ENCODE data around the gene SDK1.

DNA sequence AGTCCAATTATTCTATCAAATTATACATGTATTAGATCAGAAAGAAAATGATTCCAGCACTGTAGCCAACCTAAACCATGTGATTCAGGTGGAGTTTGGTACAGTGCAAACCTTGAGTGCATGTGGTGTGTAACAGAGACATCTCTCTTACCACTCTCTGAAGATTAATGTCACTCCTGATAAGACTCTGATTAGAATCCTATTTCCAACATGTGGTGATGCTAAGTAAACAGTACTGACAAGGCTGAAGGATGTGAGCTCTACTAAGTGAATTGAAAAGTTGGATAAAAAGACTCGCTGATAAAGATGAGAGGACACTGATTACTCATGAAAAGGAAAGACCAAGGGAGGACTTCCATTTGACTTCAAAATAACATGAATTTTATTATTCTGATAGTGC is 232.0 kb downstream of the SDK1 start:
- TF ChIP-seq, protein P1, sequence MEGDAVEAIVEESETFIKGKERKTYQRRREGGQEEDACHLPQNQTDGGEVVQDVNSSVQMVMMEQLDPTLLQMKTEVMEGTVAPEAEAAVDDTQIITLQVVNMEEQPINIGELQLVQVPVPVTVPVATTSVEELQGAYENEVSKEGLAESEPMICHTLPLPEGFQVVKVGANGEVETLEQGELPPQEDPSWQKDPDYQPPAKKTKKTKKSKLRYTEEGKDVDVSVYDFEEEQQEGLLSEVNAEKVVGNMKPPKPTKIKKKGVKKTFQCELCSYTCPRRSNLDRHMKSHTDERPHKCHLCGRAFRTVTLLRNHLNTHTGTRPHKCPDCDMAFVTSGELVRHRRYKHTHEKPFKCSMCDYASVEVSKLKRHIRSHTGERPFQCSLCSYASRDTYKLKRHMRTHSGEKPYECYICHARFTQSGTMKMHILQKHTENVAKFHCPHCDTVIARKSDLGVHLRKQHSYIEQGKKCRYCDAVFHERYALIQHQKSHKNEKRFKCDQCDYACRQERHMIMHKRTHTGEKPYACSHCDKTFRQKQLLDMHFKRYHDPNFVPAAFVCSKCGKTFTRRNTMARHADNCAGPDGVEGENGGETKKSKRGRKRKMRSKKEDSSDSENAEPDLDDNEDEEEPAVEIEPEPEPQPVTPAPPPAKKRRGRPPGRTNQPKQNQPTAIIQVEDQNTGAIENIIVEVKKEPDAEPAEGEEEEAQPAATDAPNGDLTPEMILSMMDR (IDR thresholded peaks at IDR 0.05), result no peak
- no peak for TF ChIP-seq POLR2A (IDR thresholded peaks at IDR 0.05)

All from body of pancreas (tissue), 4 donors.